Bronchial smooth muscle cell (primary cell): Measurements from ENCODE around the gene SLC4A11. TPM values are rescaled to one million over a fixed set of nuclear protein-coding genes. Genes with fewer than 3 reads are reported as not detected.

Source experiments
- total RNA-seq: library from RNA; depleted of rRNA; stranded (reverse); fragments of >200 nt; gene quantifications from 2 replicates; pipeline ENCODE4 v1.2.1, GENCODE V29; 2014

The SLC4A11 gene
- 0.94 and 1.7 TPM in 2 replicates for total RNA-seq

DNA sequence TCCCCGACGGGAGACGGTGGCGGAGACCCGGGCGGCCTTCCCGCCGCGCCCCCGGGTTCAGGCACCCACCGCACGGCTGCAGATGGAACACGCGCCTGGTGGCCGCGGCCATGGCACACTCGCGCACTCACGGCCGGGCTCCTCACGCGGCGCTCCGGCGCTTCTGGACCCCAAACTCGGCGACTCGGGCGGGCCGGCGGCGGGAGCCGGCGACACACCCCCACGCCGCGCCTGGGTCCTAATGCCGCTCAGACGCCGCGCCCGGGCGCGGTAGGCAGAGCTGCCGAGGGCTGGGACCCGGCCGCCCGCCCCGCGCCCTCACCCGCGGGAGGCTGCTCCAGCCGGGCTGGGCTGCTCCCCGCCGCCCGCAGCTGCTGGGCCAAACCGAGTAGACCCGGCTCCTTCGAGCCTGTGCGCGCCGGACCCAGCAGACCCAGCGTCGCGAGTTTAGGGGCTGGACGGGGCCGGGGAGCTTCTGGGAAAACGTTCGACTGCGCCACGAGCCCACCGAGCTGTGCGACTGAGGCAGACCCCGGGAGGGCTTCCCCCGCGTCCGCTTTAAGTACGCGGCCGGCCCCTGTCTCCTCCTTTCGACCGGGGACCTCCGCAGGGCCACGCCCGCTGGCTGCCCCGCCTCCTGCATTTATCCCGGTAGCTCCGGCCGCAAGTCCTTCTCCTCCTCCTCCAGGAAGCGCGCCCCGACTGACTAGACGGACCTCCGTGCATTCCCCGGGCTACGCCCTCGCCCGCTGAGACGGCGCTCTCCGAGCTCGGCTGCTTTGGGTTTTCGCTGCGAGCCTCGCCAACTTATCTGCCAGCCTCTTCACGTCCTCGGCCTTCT lies at the start of gene SLC4A11:
Gene SLC4A11, minus strand, starts transcription at position 165 of the 841 bp plus-strand sequence. Its CDS starts 53 bp downstream, at position 112.

DNA sequence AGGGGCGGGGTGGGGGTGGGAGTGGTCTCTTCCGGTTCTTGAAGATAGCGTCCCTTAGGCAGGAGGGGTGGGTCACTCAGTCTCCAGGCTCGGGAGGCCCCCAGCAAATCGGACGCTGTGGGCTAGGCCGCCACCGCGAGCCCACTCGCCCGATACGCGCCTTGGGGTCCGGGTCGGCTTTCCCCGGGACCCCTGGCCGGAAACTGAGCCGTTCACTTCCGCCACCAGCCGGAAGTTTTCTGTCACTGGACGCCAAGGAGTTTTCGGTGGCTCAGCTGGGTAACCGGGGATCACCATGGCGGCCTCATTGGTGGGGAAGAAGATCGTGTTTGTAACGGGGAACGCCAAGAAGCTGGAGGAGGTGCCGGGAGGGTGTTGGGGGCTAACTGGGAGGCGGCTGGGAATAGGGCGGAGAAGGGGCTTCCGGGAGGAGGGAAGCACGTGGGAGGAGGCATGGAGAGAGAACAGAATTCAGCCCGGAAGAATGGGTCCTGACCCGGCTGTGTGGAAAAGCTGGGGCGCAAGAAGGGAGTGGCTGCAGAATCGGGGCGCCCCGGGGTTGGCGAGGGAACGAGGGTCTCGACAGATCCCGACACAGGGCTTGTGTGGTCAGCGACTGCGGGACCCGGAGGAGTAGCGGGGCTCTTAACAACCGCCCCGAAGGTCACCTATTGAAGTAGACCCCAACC lies 29.6 kb downstream of the SLC4A11 start, which contains the start of gene ITPA:
Gene ITPA, plus strand, starts transcription at position 242 of the 689 bp plus-strand sequence. Its CDS starts 54 bp downstream, at position 296.

DNA sequence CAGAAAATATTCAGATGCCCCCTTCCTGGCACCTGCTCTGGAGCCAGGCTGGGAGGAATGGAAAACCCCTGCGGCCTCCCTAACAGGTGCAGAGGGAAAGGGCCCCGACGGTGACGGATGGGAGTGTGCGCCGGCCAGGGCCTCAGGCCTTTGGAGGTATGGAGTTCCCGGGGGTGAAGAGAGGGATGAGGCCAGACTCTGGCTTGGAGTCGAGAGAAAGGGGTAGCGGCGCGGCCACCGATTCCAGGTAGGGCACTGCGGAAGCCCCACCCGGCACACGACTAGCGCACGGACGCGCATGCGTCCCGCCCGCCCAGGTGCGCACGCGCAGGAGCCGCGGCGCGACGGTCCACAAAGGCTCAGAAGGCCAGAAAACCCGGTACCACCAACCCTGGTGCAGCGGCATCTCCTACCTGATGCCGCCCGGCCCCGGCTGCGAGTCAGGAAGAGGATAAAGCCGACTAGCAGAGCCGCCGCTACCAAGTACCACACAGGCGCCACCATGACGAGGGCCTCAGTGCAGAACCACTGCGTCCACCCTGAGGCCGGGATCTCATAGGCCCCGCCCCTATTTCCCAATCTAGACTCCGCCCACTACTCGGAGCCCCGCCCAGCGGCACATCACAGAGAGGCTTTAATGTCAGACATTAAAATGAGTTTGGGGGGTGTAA lies 34.7 kb downstream of the SLC4A11 start, which contains the start of gene DDRGK1:
Gene DDRGK1, minus strand, starts transcription at position 559 of the 671 bp plus-strand sequence. Its CDS starts 55 bp downstream, at position 504.

Other genes with a start within 250 kb of the SLC4A11 start
- gene GNRH2, start 195.6 kb downstream of the SLC4A11 start, total RNA-seq, result 0.26 and 0.32 TPM in 2 replicates
- gene MRPS26, start 193.1 kb downstream of the SLC4A11 start, total RNA-seq, result 39.1 and 46.0 TPM in 2 replicates
- gene OXT, start 167.6 kb downstream of the SLC4A11 start, total RNA-seq, result not detected in 2 replicates
- not detected in 2 replicates for gene AVP, start 154.5 kb downstream of the SLC4A11 start, total RNA-seq
- gene FASTKD5, start 79.3 kb downstream of the SLC4A11 start, total RNA-seq, result 5.8 and 7.7 TPM in 2 replicates
- 1.8 and 2.0 TPM in 2 replicates for gene UBOX5, start 79.3 kb downstream of the SLC4A11 start, total RNA-seq
- gene LZTS3, start 65.6 kb downstream of the SLC4A11 start, total RNA-seq, result 2.8 and 3.4 TPM in 2 replicates
- 27.0 and 32.0 TPM in 2 replicates for gene DDRGK1, start 34.5 kb downstream of the SLC4A11 start, total RNA-seq
- gene ITPA, start 29.7 kb downstream of the SLC4A11 start, total RNA-seq, result 11.2 and 32.5 TPM in 2 replicates
- 9.1 and 10.0 TPM in 2 replicates for gene DNAAF9, start 168.5 kb upstream of the SLC4A11 start, total RNA-seq
- gene ATRN, start 231.8 kb upstream of the SLC4A11 start, total RNA-seq, result 28.2 and 41.5 TPM in 2 replicates